PC-3 (cell line): Measurements from ENCODE around the gene OCA2. TPM values are rescaled to one million over a fixed set of nuclear protein-coding genes. Genes with fewer than 3 reads are reported as not detected.

Experiments used
- ATAC-seq: fragments of 200-7000 bp; cut with Tn5 transposase; 2 replicates; pipeline ENCODE4 v1.9.1; 2020; ENCODE audit warnings: mild to moderate bottlenecking, moderate library complexity
- BruUV-seq: library from RNA; stranded (reverse); fragments of 400-500 nt; replicated peaks from 2 replicates; lab custom pipeline; 2021; lab: Mats Ljungman, UMichigan
- CTCF ChIA-PET: fragments of 300-600 bp; sonication (Branson Sonifier 250); formaldehyde crosslinking; loops from one replicate; lab custom pipeline; 2022; ENCODE audit warnings: antibody characterized with exemption; lab: Charles Lee
- POLR2A ChIA-PET: fragments of 300-600 bp; sonication (Branson Sonifier 250); formaldehyde crosslinking; loops from one replicate; lab custom pipeline; 2022; ENCODE audit warnings: antibody characterized with exemption; ENCODE audit not compliant: unreplicated experiment; lab: Charles Lee
- DNase-seq: peaks from one replicate; pipeline ENCODE4 v3.0.0-alpha.2; 2015
- H2AFZ ChIP-seq: fragments of 300-600 bp; sonication (generic); 2 replicates; pipeline ENCODE4 v1.6.0; 2016; ENCODE audit warnings: antibody characterized with exemption, low read length
- H3F3A ChIP-seq: fragments of 300-600 bp; sonication (generic); one replicate; pipeline ENCODE4 v1.6.0; 2017; ENCODE audit warnings: antibody characterized with exemption, low read length, control low read depth, mild to moderate bottlenecking; ENCODE audit not compliant: unreplicated experiment
- H3K27ac ChIP-seq: fragments of 300-600 bp; sonication (generic); 2 replicates; pipeline ENCODE4 v1.5.1; 2016; ENCODE audit warnings: mild to moderate bottlenecking, low read length
- H3K27me3 ChIP-seq: fragments of 300-600 bp; sonication (generic); 2 replicates; pipeline ENCODE4 v1.6.1; 2016; ENCODE audit warnings: low read length, mixed read lengths
- H3K36me3 ChIP-seq: fragments of 300-600 bp; sonication (generic); 2 replicates; pipeline ENCODE4 v1.6.1; 2016; ENCODE audit warnings: low read depth, mixed run types, low read length, mixed read lengths
- H3K4me1 ChIP-seq: fragments of 300-600 bp; sonication (generic); 2 replicates; pipeline ENCODE4 v1.5.1; 2016; ENCODE audit warnings: low read length; ENCODE audit not compliant: insufficient read depth
- H3K4me2 ChIP-seq: fragments of 300-600 bp; sonication (generic); 2 replicates; pipeline ENCODE4 v1.6.0; 2016; ENCODE audit warnings: low read length
- H3K4me3 ChIP-seq: fragments of 300-600 bp; sonication (generic); 2 replicates; pipeline ENCODE4 v1.5.1; 2016; ENCODE audit warnings: mild to moderate bottlenecking, low read length, mixed read lengths
- H3K79me2 ChIP-seq: fragments of 300-600 bp; sonication (generic); 2 replicates; pipeline ENCODE4 v1.6.1; 2017; ENCODE audit warnings: low read length, mixed read lengths
- H3K9ac ChIP-seq: fragments of 300-600 bp; sonication (generic); 2 replicates; pipeline ENCODE4 v1.6.0; 2016; ENCODE audit warnings: mild to moderate bottlenecking, low read length
- H3K9me2 ChIP-seq: fragments of 300-600 bp; sonication (generic); replicated peaks from 2 replicates; pipeline ENCODE4 v1.6.1; 2016; ENCODE audit warnings: mixed run types, low read length, mixed read lengths
- H3K9me3 ChIP-seq: fragments of 300-600 bp; sonication (generic); 2 replicates; pipeline ENCODE4 v1.6.1; 2016; ENCODE audit warnings: low read length, mixed read lengths
- H4K20me1 ChIP-seq: fragments of 300-600 bp; sonication (generic); 2 replicates; pipeline ENCODE4 v1.6.1; 2016; ENCODE audit warnings: low read length, mixed read lengths
- EZH2 ChIP-seq: fragments of 300-600 bp; sonication (generic); IDR thresholded peaks from one replicate; pipeline ENCODE4 v1.6.1; 2017; ENCODE audit warnings: antibody characterized with exemption, mild to moderate bottlenecking, low read length; ENCODE audit not compliant: unreplicated experiment
- EZH2phosphoT487 ChIP-seq: fragments of 300-600 bp; sonication (generic); IDR thresholded peaks from 2 replicates; pipeline ENCODE4 v1.6.1; 2018; ENCODE audit warnings: mild to moderate bottlenecking, antibody characterized with exemption, low read length, borderline replicate concordance
- intact Hi-C: fragments of 100-400 bp; cut with micrococcal nuclease; formaldehyde crosslinking; loops from 2 replicates; pipeline ENCODE4 v1.9.0; 2023
- total RNA-seq: library from RNA; depleted of rRNA; stranded (reverse); fragments of >200 nt; gene quantifications from 2 replicates; pipeline ENCODE4 v1.2.3, GENCODE V29; 2014
- TF ChIP-seq, protein P1 (sequence below): fragments of 300-600 bp; sonication (generic); conservative IDR thresholded peaks from 2 replicates; pipeline ENCODE4 v1.5.1; 2017; ENCODE audit warnings: antibody characterized with exemption, low read depth, mild to moderate bottlenecking, low read length

The OCA2 gene
- total RNA-seq, 1 experiment from 2014 or later: not detected

DNA sequence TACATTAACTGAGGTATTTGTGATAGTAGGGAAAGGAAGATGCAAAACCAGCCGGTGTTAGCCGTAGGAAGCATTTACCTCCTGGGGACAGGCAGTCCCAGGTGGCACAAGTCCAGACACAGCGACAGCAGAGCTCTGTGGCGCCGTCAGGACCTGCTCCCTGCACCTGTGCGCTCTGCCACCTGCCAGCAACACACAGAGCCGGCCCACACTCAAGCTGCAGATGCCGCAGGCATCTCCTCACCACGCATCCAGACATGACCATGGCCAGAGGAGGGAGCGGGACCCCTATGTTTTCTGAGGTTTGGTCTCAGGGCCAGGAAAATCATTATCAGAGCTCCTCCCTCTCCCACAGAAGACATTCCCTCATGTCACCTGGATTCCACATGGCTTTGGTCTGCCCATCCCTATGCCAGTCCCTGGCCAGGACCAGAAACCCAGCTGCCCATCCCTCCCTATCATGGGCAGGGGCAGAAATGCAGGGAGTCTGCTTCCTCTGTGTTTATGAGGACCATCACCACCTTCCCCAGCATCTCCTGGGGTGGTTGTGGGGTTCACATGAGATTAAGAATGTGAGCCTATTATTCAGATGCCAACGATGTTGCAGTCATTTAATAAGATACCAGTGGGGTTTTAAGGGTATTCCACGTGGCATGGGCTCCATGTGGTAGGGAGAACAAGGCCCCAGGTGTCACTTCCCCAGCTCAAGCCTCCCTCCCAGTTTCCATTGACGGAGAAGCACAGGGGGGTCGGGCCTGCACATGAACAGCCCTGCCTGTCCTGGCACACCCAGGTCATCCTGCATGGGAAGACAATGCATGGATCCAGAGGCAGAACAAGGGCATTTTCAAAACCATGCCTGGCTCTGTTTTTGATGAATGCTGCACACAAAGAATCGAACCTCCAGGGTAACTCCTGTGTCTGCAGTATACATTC lies 251.1 kb downstream of the OCA2 start:
- no peaks in the 10 kb centered on the region for H3K79me2 ChIP-seq
- no peak overlapping the region for H3K4me2 ChIP-seq
- CTCF ChIA-PET: no interaction called here
- DNase-seq (no peak), ATAC-seq (no peak)
- peaks cover 3% of the 10 kb centered on the region; the same call in 1 of the 2 replicates for H3K4me1 ChIP-seq
- H3K36me3 ChIP-seq: no peaks in the 10 kb centered on the region
- H3F3A ChIP-seq: no peaks in the 10 kb centered on the region
- TF ChIP-seq EZH2 (no peak), EZH2phosphoT487 (no peak)
- TF ChIP-seq, protein P1, sequence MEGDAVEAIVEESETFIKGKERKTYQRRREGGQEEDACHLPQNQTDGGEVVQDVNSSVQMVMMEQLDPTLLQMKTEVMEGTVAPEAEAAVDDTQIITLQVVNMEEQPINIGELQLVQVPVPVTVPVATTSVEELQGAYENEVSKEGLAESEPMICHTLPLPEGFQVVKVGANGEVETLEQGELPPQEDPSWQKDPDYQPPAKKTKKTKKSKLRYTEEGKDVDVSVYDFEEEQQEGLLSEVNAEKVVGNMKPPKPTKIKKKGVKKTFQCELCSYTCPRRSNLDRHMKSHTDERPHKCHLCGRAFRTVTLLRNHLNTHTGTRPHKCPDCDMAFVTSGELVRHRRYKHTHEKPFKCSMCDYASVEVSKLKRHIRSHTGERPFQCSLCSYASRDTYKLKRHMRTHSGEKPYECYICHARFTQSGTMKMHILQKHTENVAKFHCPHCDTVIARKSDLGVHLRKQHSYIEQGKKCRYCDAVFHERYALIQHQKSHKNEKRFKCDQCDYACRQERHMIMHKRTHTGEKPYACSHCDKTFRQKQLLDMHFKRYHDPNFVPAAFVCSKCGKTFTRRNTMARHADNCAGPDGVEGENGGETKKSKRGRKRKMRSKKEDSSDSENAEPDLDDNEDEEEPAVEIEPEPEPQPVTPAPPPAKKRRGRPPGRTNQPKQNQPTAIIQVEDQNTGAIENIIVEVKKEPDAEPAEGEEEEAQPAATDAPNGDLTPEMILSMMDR: no peak
- no peaks in the 10 kb centered on the region for H4K20me1 ChIP-seq
- no peaks in the 10 kb centered on the region for H3K27me3 ChIP-seq
- no peak overlapping the region for H3K27ac ChIP-seq
- H3K9ac ChIP-seq: no peak overlapping the region
- no TSS peak for BruUV-seq
- no peak overlapping the region for H2AFZ ChIP-seq
- H3K4me3 ChIP-seq: no peak overlapping the region
- POLR2A ChIA-PET: no interaction called here
- no peaks in the 10 kb centered on the region for H3K9me2 ChIP-seq
- peaks cover 4% of the 10 kb centered on the region; the same call in 1 of the 2 replicates for H3K9me3 ChIP-seq
- intact Hi-C loops: no loop called here

DNA sequence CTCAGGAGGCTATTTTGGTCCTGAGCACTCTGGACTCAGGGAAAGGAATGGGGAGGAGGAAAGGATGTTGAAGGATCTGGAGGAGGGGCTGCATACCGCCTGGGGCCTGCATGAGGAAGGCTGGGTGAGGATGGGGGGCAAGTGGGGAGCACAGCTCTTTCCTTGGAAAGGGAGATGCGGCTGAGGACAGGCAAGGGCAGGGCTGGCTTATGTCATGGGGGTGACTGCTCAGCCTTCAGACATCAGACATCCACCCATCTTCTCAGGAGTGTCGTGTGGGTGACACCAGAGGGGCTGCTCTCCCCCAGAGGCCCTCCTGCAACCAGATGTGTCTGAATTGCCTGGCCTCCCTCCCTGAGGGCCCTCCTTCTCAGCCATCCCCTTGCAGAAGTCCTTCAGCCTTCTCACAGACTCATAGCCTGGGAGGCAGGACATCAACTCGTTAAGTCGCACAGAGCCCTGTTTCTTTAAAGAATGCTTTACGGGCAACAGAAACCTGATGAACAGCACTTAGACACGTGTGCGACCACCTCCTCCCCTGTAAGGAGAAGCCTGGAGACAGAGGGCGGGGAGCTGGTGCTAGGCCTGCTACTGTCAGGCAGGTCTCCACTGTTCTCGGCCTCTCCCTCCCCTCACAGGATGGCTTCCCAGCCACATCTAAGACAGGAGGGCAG lies 252.3 kb downstream of the OCA2 start:
- H3K27ac ChIP-seq: no peak overlapping the region
- intact Hi-C loops: no loop called here
- BruUV-seq: no TSS peak
- no peaks in the 10 kb centered on the region for H3K79me2 ChIP-seq
- ATAC-seq (no peak), DNase-seq (no peak)
- H3F3A ChIP-seq: no peaks in the 10 kb centered on the region
- H3K9me2 ChIP-seq: no peaks in the 10 kb centered on the region
- H3K36me3 ChIP-seq: no peaks in the 10 kb centered on the region
- TF ChIP-seq, protein P1: no peak
- peaks cover 3% of the 10 kb centered on the region; the same call in 1 of the 2 replicates for H3K4me1 ChIP-seq
- H2AFZ ChIP-seq: no peak overlapping the region
- H3K27me3 ChIP-seq: no peaks in the 10 kb centered on the region
- H4K20me1 ChIP-seq: no peaks in the 10 kb centered on the region
- peaks cover 4% of the 10 kb centered on the region; the same call in 1 of the 2 replicates for H3K9me3 ChIP-seq
- no peak overlapping the region for H3K4me3 ChIP-seq
- no peak overlapping the region for H3K4me2 ChIP-seq
- ChIA-PET CTCF (no interaction called here), POLR2A (no interaction called here)
- no peak overlapping the region for H3K9ac ChIP-seq
